Neural cell (in vitro differentiated cells): Measurements from ENCODE around the gene CACNA2D1. TPM values are rescaled to one million over a fixed set of nuclear protein-coding genes. Genes with fewer than 3 reads are reported as not detected.

Experiments used
- H2AFZ ChIP-seq: fragments of 200-600, 300-800 bp; sonication (generic), shearing (Covaris generic); 2 replicates; pipeline ENCODE4 v1.6.0; 2014; ENCODE audit warnings: low read depth, mild to moderate bottlenecking, antibody characterized with exemption, low read length, moderate library complexity
- H3F3A ChIP-seq: fragments of 200-600 bp; shearing (Covaris generic); 2 replicates; pipeline ENCODE4 v1.6.1; 2016; ENCODE audit warnings: mild to moderate bottlenecking, moderate library complexity, mixed read lengths, antibody characterized with exemption, low read length; ENCODE audit not compliant: insufficient read depth, poor library complexity, severe bottlenecking
- H3K27ac ChIP-seq: fragments of 200-600, 300-800 bp; sonication (generic), shearing (Covaris generic); 2 replicates; pipeline ENCODE4 v1.5.1; 2014; ENCODE audit warnings: mild to moderate bottlenecking, low read length, moderate library complexity
- H3K27me3 ChIP-seq: fragments of 300-800, 200-600 bp; sonication (generic), shearing (Covaris generic); 2 replicates; pipeline ENCODE4 v1.6.0; 2014; ENCODE audit warnings: mild to moderate bottlenecking, low read depth, low read length, moderate library complexity; ENCODE audit not compliant: insufficient read depth
- H3K36me3 ChIP-seq: fragments of 300-800, 200-600 bp; sonication (generic), shearing (Covaris generic); 2 replicates; pipeline ENCODE4 v1.5.1; 2014; ENCODE audit warnings: mild to moderate bottlenecking, antibody characterized with exemption, low read length, moderate library complexity; ENCODE audit not compliant: insufficient read depth
- H3K4me2 ChIP-seq: fragments of 300-800, 200-600 bp; sonication (generic), shearing (Covaris generic); 2 replicates; pipeline ENCODE4 v1.6.0; 2014; ENCODE audit warnings: mild to moderate bottlenecking, low read length
- H3K4me3 ChIP-seq: fragments of 300-800, 200-600 bp; sonication (generic), shearing (Covaris generic); 2 replicates; pipeline ENCODE4 v1.5.1; 2014; ENCODE audit warnings: mild to moderate bottlenecking, low read length, moderate library complexity
- H3K79me2 ChIP-seq: fragments of 200-600 bp; shearing (Covaris generic); replicated peaks from 2 replicates; pipeline ENCODE4 v1.6.0; 2014; ENCODE audit warnings: mild to moderate bottlenecking, low read length, moderate library complexity; ENCODE audit not compliant: insufficient read depth
- H3K9ac ChIP-seq: fragments of 300-800, 200-600 bp; sonication (generic), shearing (Covaris generic); 2 replicates; pipeline ENCODE4 v1.6.1; 2016; ENCODE audit warnings: mild to moderate bottlenecking, low read length, mixed read lengths
- H3K9me2 ChIP-seq: fragments of 200-600 bp; shearing (Covaris generic); 2 replicates; pipeline ENCODE4 v1.6.1; 2016; ENCODE audit warnings: mild to moderate bottlenecking, low read length, mixed read lengths; ENCODE audit not compliant: insufficient read depth
- H3K9me3 ChIP-seq: fragments of 200-600, 300-800 bp; sonication (generic), shearing (Covaris generic); 2 replicates; pipeline ENCODE4 v1.6.1; 2016; ENCODE audit warnings: mild to moderate bottlenecking, mixed run types, low read length, moderate library complexity, mixed read lengths
- H4K20me1 ChIP-seq: fragments of 200-600 bp; shearing (Covaris generic); 2 replicates; pipeline ENCODE4 v1.6.1; 2016; ENCODE audit warnings: mild to moderate bottlenecking, mixed run types; ENCODE audit not compliant: insufficient read depth
- CTCF ChIP-seq: fragments of 450-650 bp; IDR thresholded peaks from 2 replicates; pipeline ENCODE4 v1.5.1; 2014; ENCODE audit warnings: antibody characterized with exemption, mild to moderate bottlenecking, moderate library complexity; ENCODE audit not compliant: poor library complexity, severe bottlenecking
- EP300 ChIP-seq: fragments of 450-650 bp; conservative IDR thresholded peaks from 2 replicates; pipeline ENCODE4 v1.6.1; 2014; ENCODE audit warnings: antibody characterized with exemption, mild to moderate bottlenecking, moderate library complexity; ENCODE audit not compliant: poor library complexity, severe bottlenecking
- EZH2 ChIP-seq: fragments of 200-600, 300-800 bp; shearing (Covaris generic), sonication (generic); IDR thresholded peaks from 2 replicates; pipeline ENCODE4 v1.6.1; 2014; ENCODE audit warnings: antibody characterized with exemption, low read length, borderline replicate concordance, mild to moderate bottlenecking; ENCODE audit not compliant: insufficient read depth, poor library complexity, severe bottlenecking
- MXI1 ChIP-seq: fragments of 450-650 bp; conservative IDR thresholded peaks from 2 replicates; pipeline ENCODE4 v1.6.1; 2014; ENCODE audit warnings: antibody characterized with exemption, mild to moderate bottlenecking; ENCODE audit not compliant: poor library complexity, severe bottlenecking
- POLR2AphosphoS5 ChIP-seq: IDR thresholded peaks from 2 replicates; pipeline ENCODE4 v1.6.1; 2012
- RAD21 ChIP-seq: fragments of 450-650 bp; conservative IDR thresholded peaks from 2 replicates; pipeline ENCODE4 v1.6.1; 2014; ENCODE audit warnings: antibody characterized with exemption, mild to moderate bottlenecking, moderate library complexity
- REST ChIP-seq: IDR thresholded peaks from 2 replicates; pipeline ENCODE4 v1.6.1; 2012; ENCODE audit warnings: borderline replicate concordance
- SMC3 ChIP-seq: fragments of 450-650 bp; conservative IDR thresholded peaks from 2 replicates; pipeline ENCODE4 v1.6.1; 2014; ENCODE audit warnings: antibody characterized with exemption, mild to moderate bottlenecking, moderate library complexity; ENCODE audit not compliant: poor library complexity
- TAF1 ChIP-seq: IDR thresholded peaks from 2 replicates; pipeline ENCODE4 v1.6.1; 2012; ENCODE audit warnings: low read depth
- polyA plus RNA-seq: library from polyadenylated mRNA; depleted of rRNA; stranded (reverse); fragments of >200 nt; gene quantifications from 2 replicates; pipeline ENCODE4 v1.2.3, GENCODE V29; 2014

CACNA2D1 gene
- polyA plus RNA-seq, 1 donor from 2014 or later, result 7.0 TPM

- H2AFZ ChIP-seq, result no peak overlapping the region
- H3F3A ChIP-seq, result no peaks in the 10 kb centered on the region
- no peak overlapping the region for H3K9ac ChIP-seq
- no peak overlapping the region for H3K4me2 ChIP-seq
- H3K9me2 ChIP-seq, result no peaks in the 10 kb centered on the region
- no peaks in the 10 kb centered on the region for H3K79me2 ChIP-seq
- no peaks in the 10 kb centered on the region for H3K36me3 ChIP-seq
- no peak for TF ChIP-seq CTCF
- no peak for TF ChIP-seq MXI1
- no peak for TF ChIP-seq SMC3
- TF ChIP-seq REST, result no peak
- TF ChIP-seq EZH2, result no peak
- no peak for TF ChIP-seq TAF1
- TF ChIP-seq EP300, result no peak
- no peak for TF ChIP-seq RAD21
- TF ChIP-seq POLR2AphosphoS5, result no peak
- H3K27me3 ChIP-seq, result peaks cover 24% of the 10 kb centered on the region
- H3K9me3 ChIP-seq, result no peaks in the 10 kb centered on the region
- H4K20me1 ChIP-seq, result no peaks in the 10 kb centered on the region
- H3K4me3 ChIP-seq, result no peak overlapping the region
- H3K27ac ChIP-seq, result no peak overlapping the region
These were observed 47.2 kb downstream of the CACNA2D1 start for GRCh38 chr7:82396343-82396742.

- no peak overlapping the region for H3K4me2 ChIP-seq
- H3K4me3 ChIP-seq, result no peak overlapping the region
- no peaks in the 10 kb centered on the region for H3K9me2 ChIP-seq
- H3K9ac ChIP-seq, result no peak overlapping the region
- no peaks in the 10 kb centered on the region for H3K36me3 ChIP-seq
- H2AFZ ChIP-seq, result no peak overlapping the region
- H3F3A ChIP-seq, result no peaks in the 10 kb centered on the region
- H3K27me3 ChIP-seq, result peaks cover 34% of the 10 kb centered on the region
- no peaks in the 10 kb centered on the region for H3K9me3 ChIP-seq
- no peaks in the 10 kb centered on the region for H4K20me1 ChIP-seq
- no peak for TF ChIP-seq POLR2AphosphoS5
- no peak for TF ChIP-seq CTCF
- TF ChIP-seq REST, result no peak
- TF ChIP-seq SMC3, result no peak
- no peak for TF ChIP-seq EZH2
- no peak for TF ChIP-seq MXI1
- no peak for TF ChIP-seq TAF1
- TF ChIP-seq RAD21, result no peak
- TF ChIP-seq EP300, result no peak
- H3K27ac ChIP-seq, result no peak overlapping the region
- H3K79me2 ChIP-seq, result no peaks in the 10 kb centered on the region
These were observed 48.4 kb downstream of the CACNA2D1 start for GRCh38 chr7:82395147-82395546.
